ENCODE measurements around the gene RPL35A.
"Not testable (repeated sequence)": the region's sequence is repeated elsewhere in the genome, so short reads cannot be mapped to it uniquely, and the experiment has no call there.

The RPL35A gene

DNA sequence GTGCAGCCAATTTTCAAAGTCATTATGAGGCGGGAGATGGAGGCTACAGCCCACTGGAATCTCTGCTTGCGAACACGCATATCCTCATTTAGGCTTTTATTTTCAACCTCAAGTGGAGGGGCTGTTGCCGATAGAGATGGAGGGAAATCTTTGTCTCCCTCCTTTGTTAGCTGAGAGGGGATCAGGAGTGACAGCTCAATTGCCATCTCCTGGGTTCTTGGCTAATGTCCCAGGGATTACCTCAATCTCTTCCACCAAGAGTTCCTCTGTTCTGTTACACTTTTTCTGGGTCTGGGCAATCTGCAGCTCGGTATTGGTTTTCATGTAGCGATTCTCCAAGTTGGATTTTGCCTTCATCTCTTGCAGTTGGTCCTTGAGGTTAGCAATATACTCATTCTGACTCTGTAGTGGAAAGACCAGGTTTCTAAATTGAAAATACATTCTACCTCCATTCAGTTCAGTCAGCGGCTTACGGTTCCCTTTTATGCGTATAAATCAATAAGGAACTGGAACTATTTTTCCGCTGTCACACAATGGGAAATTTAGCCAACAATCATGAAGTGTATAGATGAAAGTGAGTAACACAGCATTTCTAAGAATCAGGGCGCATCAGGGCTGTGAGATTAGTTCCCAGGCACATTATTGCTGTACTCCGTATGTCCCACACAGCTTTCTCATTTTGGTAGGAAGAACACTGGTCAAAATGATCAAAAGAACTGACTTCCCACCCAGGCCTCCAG, 36.2 kb upstream of the RPL35A start (continued):
- TF ChIP-seq, protein P1, sequence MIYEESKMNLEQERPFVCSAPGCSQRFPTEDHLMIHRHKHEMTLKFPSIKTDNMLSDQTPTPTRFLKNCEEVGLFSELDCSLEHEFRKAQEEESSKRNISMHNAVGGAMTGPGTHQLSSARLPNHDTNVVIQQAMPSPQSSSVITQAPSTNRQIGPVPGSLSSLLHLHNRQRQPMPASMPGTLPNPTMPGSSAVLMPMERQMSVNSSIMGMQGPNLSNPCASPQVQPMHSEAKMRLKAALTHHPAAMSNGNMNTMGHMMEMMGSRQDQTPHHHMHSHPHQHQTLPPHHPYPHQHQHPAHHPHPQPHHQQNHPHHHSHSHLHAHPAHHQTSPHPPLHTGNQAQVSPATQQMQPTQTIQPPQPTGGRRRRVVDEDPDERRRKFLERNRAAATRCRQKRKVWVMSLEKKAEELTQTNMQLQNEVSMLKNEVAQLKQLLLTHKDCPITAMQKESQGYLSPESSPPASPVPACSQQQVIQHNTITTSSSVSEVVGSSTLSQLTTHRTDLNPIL (CRISPR knock-in tag; IDR thresholded peaks at IDR 0.05; ENCODE audit: low read depth) = no peak
- TF ChIP-seq ZFP30 (CRISPR knock-in tag; IDR thresholded peaks at IDR 0.05) = no peak
- TF ChIP-seq ZNF70 (CRISPR knock-in tag; IDR thresholded peaks at IDR 0.05) = no peak
- no peak for TF ChIP-seq ISL1 (CRISPR knock-in tag; IDR thresholded peaks at IDR 0.05)
- no peak for TF ChIP-seq CSDC2 (CRISPR knock-in tag; IDR thresholded peaks at IDR 0.05)
- no peak for TF ChIP-seq BACH2 (CRISPR knock-in tag; IDR thresholded peaks at IDR 0.05; ENCODE audit: borderline replicate concordance)
- TF ChIP-seq ZFP3 (CRISPR knock-in tag; IDR thresholded peaks at IDR 0.05) = no peak
- no peak for TF ChIP-seq TCF4 (CRISPR knock-in tag; IDR thresholded peaks at IDR 0.05; ENCODE audit: borderline replicate concordance)
- TF ChIP-seq ARNTL (CRISPR knock-in tag; IDR thresholded peaks at IDR 0.05; ENCODE audit: borderline replicate concordance, low read depth) = no peak
- TF ChIP-seq GLIS3 (CRISPR knock-in tag; IDR thresholded peaks at IDR 0.05) = no peak

DNA sequence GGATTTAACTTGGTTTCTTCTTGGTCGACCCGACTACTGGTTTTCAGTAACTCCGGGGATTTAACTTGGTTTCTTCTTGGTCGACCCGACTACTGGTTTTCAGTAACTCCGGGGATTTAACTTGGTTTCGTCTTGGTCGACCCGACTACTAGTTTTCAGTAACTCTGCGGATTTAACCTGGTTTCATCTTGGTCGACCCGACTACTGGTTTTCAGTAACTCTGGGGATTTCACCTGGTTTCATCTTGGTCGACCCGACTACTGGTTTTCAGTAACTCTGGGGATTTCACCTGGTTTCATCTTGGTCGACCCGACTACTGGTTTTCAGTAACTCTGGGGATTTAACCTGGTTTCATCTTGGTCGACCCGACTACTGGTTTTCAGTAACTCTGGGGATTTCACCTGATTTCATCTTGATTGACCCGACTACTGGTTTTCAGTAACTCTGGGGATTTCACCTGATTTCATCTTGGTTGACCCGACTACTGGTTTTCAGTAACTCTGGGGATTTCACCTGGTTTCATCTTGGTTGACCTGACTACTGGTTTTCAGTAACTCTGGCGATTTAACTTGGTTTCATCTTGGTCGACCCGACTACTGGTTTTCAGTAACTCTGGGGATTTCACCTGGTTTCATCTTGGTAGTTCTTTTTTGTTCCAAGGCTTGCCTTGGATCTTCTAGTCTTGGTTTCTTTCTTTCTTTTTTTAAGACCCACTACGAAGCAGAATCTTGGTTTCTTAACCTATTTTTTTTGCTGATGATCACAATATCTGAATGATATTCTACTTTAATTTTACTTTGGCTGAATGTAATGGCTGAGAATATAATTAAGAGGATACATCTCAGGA, 28.3 kb upstream of the RPL35A start:
- ATAC-seq = not testable (repeated sequence)

GRCh38 chr3:197926418-197926817, 23.6 kb upstream of the RPL35A start:
- no peak for TF ChIP-seq ISL1 (CRISPR knock-in tag; IDR thresholded peaks at IDR 0.05)
- TF ChIP-seq RARB (CRISPR knock-in tag; IDR thresholded peaks at IDR 0.05) = no peak
- no peak for TF ChIP-seq PPARA (CRISPR knock-in tag; IDR thresholded peaks at IDR 0.05; ENCODE audit: borderline replicate concordance)
- TF ChIP-seq TOX (CRISPR knock-in tag; IDR thresholded peaks at IDR 0.05; ENCODE audit: borderline replicate concordance) = no peak
- TF ChIP-seq SNAI2 (CRISPR knock-in tag; IDR thresholded peaks at IDR 0.05) = no peak
- TF ChIP-seq CSRNP3 (CRISPR knock-in tag; IDR thresholded peaks at IDR 0.05) = no peak
- no peak for TF ChIP-seq POU6F1 (CRISPR knock-in tag; IDR thresholded peaks at IDR 0.05; ENCODE audit: borderline replicate concordance, low read depth)
- TF ChIP-seq OSR1 (CRISPR knock-in tag; IDR thresholded peaks at IDR 0.05) = no peak
- TF ChIP-seq ARNTL (CRISPR knock-in tag; IDR thresholded peaks at IDR 0.05; ENCODE audit: borderline replicate concordance, low read depth) = no peak
- no peak for TF ChIP-seq ZC3H10 (CRISPR knock-in tag; IDR thresholded peaks at IDR 0.05)
- TF ChIP-seq TSHZ2 (CRISPR knock-in tag; IDR thresholded peaks at IDR 0.05) = no peak

GRCh38 chr3:197927578-197927977, 22.4 kb upstream of the RPL35A start:
- ATAC-seq = not testable (repeated sequence)

More at GRCh38 chr3:197926418-197926817, 23.6 kb upstream of the RPL35A start:
- no peak for ATAC-seq

All from SK-N-SH treated with all-trans-retinoic acid at 6 μM for 48 hours (cell line).